HFFc6 (cell line): ENCODE results near the gene IL36B. TPM values are rescaled to one million over a fixed set of nuclear protein-coding genes. Genes with fewer than 3 reads are reported as not detected.

ENCODE experiments used
- DNase-seq: peaks from one replicate; pipeline ENCODE4 v3.0.0-alpha.2; 2018
- H3K27ac Mint-ChIP-seq: 2 replicates; pipeline ENCODE4 v1.8.0; 2020; ENCODE audit warnings: mild to moderate bottlenecking, mixed read lengths
- H3K27me3 Mint-ChIP-seq: 2 replicates; pipeline ENCODE4 v1.8.0; 2021; ENCODE audit warnings: mild to moderate bottlenecking, moderate library complexity, mixed read lengths; ENCODE audit not compliant: insufficient read depth
- H3K36me3 Mint-ChIP-seq: 2 replicates; pipeline ENCODE4 v1.8.0; 2021; ENCODE audit warnings: low read depth, mixed read lengths
- H3K4me1 Mint-ChIP-seq: 2 replicates; pipeline ENCODE4 v1.8.0; 2020; ENCODE audit warnings: low read depth, mixed read lengths
- H3K4me3 Mint-ChIP-seq: 2 replicates; pipeline ENCODE4 v1.8.0; 2020; ENCODE audit warnings: mild to moderate bottlenecking, moderate library complexity, mixed read lengths
- H3K9me3 Mint-ChIP-seq: 2 replicates; pipeline ENCODE4 v1.8.0; 2020; ENCODE audit warnings: mild to moderate bottlenecking, mixed read lengths
- CTCF ChIP-seq: fragments of 200-600 bp; sonication (generic); IDR thresholded peaks from 2 replicates; pipeline ENCODE4 v1.5.0; 2021; ENCODE audit warnings: antibody characterized with exemption, mild to moderate bottlenecking
- total RNA-seq, 6 experiments: library from RNA; stranded (reverse); fragmentation: NEBNext Ultra II Directional; extraction: Animal tissue kit (Norgen Biotek cat#: 25700); gene quantifications; 2 replicates in 1 of 6; 3 replicates in 5 of 6; pipeline ENCODE4 v1.2.3, GENCODE V29; 2021

Gene IL36B
- total RNA-seq, 6 experiments from 2014 or later: not detected

- no peak overlapping the region for H3K27ac Mint-ChIP-seq
These were observed 43.0 kb downstream of the IL36B start for GRCh38 chr2:113009622-113010021.

GRCh38 chr2:113007250-113007649, 45.4 kb downstream of the IL36B start:
- 0 out of 2 replicates have a peak, but pooled peaks cover 4% of the 10 kb centered on the region for H3K36me3 Mint-ChIP-seq
- H3K9me3 Mint-ChIP-seq: no peaks in the 10 kb centered on the region
- peaks cover 17% of the 10 kb centered on the region for H3K27me3 Mint-ChIP-seq
- H3K4me1 Mint-ChIP-seq: peaks cover 23% of the 10 kb centered on the region
- H3K27ac Mint-ChIP-seq: no peak overlapping the region
- no peak for TF ChIP-seq CTCF
- no peak for DNase-seq
- H3K4me3 Mint-ChIP-seq: no peak overlapping the region

More at GRCh38 chr2:113009622-113010021, 43.0 kb downstream of the IL36B start:
- Mint-ChIP-seq H3K4me1 (peaks cover 38% of the 10 kb centered on the region), H3K9me3 (no peaks in the 10 kb centered on the region), H3K27me3 (peaks cover 5% of the 10 kb centered on the region), H3K4me3 (peak overlapping the region; percentile 52), H3K36me3 (0 out of 2 replicates have a peak, but pooled peaks cover 4% of the 10 kb centered on the region)
- no peak for DNase-seq
- TF ChIP-seq CTCF: no peak

- peaks cover 18% of the 10 kb centered on the region for H3K9me3 Mint-ChIP-seq
- peaks cover 8% of the 10 kb centered on the region for H3K4me1 Mint-ChIP-seq
- no peak for DNase-seq
- peaks cover 18% of the 10 kb centered on the region for H3K36me3 Mint-ChIP-seq
- no peak within 1 kb of the TSS for H3K4me3 Mint-ChIP-seq
- no peak within 1 kb of the TSS for H3K27ac Mint-ChIP-seq
- no peak for TF ChIP-seq CTCF
- H3K27me3 Mint-ChIP-seq: peaks cover 22% of the 10 kb centered on the region; the same call in 1 of the 2 replicates
These were observed 47.6 kb downstream of the IL36B start, which contains the start of gene IL36A for GRCh38 chr2:113005030-113005509. Gene IL36A (plus strand): TSS chr2:113005459. CDS start chr2:113005872, 413 bp downstream.

- Mint-ChIP-seq H3K4me1 (no peaks in the 10 kb centered on the region), H3K27me3 (peaks cover 21% of the 10 kb centered on the region; the same call in 1 of the 2 replicates), H3K4me3 (no peak overlapping the region), H3K36me3 (peaks cover 19% of the 10 kb centered on the region), H3K27ac (no peak overlapping the region), H3K9me3 (peaks cover 33% of the 10 kb centered on the region)
- TF ChIP-seq CTCF: no peak
- DNase-seq: no peak
These were observed 50.0 kb downstream of the IL36B start for GRCh38 chr2:113002677-113003076.

DNA sequence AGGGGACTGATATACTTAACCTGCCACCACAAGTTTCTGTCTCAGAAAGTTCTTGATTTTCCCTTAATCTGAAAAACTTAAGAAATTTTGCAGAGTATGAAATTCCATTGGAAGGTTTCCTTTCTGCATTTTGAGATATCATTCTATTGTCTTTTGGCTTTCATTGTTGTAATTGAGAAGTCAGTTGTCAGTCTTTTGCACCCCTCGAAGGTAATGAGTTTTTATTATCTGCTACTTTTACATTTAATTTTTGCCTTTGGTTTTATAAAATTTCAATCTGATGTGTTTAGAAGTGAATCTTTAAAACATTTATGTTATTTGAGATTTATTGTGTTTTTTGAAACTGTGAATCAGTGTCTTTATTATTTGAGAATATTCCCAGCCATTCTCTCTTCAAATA, 52.2 kb downstream of the IL36B start:
- no peak for TF ChIP-seq CTCF
- DNase-seq: no peak
- Mint-ChIP-seq H3K4me3 (no peak overlapping the region), H3K4me1 (no peaks in the 10 kb centered on the region), H3K27me3 (peaks cover 27% of the 10 kb centered on the region; the same call in 1 of the 2 replicates), H3K36me3 (peaks cover 15% of the 10 kb centered on the region), H3K27ac (no peak overlapping the region), H3K9me3 (peaks cover 33% of the 10 kb centered on the region)
